ENCODE data around the gene LRRC25.

DNA sequence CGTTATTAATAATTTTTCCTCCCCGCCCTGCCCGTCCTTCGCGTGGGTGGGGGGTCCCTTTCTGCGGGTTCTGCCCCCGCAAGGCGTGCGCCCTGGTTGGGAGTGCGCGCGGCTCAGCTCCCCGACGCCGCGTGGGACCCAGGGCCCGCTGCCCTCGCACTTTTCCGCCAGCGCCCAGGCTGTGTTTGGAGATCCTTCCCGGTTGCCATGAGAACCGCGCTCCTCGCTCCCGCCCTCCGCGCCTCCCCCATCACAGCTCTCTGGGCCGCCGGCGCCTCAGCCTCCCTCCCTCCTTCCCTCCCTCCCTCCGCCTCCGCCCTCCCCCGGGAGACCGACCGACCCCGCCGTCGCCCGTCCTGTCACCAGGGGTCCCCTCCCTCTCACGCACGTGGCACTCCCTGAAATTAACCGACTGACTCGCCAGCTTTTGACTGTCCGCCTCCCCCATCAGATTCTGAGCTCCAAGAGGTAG, 19.4 kb upstream of the LRRC25 start:
- TF ChIP-seq, protein P1, sequence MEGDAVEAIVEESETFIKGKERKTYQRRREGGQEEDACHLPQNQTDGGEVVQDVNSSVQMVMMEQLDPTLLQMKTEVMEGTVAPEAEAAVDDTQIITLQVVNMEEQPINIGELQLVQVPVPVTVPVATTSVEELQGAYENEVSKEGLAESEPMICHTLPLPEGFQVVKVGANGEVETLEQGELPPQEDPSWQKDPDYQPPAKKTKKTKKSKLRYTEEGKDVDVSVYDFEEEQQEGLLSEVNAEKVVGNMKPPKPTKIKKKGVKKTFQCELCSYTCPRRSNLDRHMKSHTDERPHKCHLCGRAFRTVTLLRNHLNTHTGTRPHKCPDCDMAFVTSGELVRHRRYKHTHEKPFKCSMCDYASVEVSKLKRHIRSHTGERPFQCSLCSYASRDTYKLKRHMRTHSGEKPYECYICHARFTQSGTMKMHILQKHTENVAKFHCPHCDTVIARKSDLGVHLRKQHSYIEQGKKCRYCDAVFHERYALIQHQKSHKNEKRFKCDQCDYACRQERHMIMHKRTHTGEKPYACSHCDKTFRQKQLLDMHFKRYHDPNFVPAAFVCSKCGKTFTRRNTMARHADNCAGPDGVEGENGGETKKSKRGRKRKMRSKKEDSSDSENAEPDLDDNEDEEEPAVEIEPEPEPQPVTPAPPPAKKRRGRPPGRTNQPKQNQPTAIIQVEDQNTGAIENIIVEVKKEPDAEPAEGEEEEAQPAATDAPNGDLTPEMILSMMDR (conservative IDR thresholded peaks at IDR 0.05; ENCODE audit: low read length) = no peak
- TF ChIP-seq EZH2phosphoT487 (IDR thresholded peaks at IDR 0.05; ENCODE audit: borderline replicate concordance, low read depth, low read length) = no peak

All from OCI-LY7 (cell line).